ENCODE results near the gene AKAP1.

DNA sequence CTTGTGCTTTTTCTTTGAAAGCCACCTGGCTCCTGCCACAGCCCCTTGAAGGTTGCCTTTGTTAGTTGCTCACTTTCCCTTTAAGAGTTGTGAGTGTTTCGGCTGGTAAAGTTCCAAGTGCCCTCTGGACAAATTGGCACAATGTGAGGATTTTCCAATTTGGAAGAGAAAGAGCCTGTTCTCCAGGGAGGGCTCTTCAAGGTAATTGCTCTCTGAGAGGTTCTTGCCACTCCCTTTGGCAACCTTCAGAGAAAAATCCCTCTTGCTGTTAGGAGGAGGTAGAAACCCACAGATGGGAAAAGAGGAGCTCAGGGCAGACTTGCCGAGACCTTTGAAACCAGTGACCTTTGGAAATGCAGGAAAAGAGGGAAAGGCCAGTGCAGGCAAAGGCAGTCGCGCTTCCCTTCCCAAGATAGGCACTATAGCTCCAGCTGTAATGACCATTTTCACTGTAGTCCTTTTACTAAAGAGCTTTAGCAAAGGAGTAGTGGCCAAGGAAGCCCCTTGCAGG lies 49.0 kb upstream of the AKAP1 start:
- TF ChIP-seq POLR2A (IDR thresholded peaks at IDR 0.05; ENCODE audit: extremely low read depth, insufficient read length) (no peak), MYC (IDR thresholded peaks at IDR 0.05; ENCODE audit: low read depth, low read length) (no peak)
- TF ChIP-seq, protein P1, sequence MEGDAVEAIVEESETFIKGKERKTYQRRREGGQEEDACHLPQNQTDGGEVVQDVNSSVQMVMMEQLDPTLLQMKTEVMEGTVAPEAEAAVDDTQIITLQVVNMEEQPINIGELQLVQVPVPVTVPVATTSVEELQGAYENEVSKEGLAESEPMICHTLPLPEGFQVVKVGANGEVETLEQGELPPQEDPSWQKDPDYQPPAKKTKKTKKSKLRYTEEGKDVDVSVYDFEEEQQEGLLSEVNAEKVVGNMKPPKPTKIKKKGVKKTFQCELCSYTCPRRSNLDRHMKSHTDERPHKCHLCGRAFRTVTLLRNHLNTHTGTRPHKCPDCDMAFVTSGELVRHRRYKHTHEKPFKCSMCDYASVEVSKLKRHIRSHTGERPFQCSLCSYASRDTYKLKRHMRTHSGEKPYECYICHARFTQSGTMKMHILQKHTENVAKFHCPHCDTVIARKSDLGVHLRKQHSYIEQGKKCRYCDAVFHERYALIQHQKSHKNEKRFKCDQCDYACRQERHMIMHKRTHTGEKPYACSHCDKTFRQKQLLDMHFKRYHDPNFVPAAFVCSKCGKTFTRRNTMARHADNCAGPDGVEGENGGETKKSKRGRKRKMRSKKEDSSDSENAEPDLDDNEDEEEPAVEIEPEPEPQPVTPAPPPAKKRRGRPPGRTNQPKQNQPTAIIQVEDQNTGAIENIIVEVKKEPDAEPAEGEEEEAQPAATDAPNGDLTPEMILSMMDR (IDR thresholded peaks at IDR 0.05; ENCODE audit: low read depth, low read length) = no peak
- TF ChIP-seq, protein P2, sequence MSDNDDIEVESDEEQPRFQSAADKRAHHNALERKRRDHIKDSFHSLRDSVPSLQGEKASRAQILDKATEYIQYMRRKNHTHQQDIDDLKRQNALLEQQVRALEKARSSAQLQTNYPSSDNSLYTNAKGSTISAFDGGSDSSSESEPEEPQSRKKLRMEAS (IDR thresholded peaks at IDR 0.05; ENCODE audit: low read depth, low read length) = no peak

Measured in NB4 (cell line).